Fibroblast of mammary gland (primary cell): ENCODE data around the gene CDH13.

Source experiments
- DNase-seq: peaks from one replicate; pipeline ENCODE4 v3.0.0-alpha.2; 2010; ENCODE audit warnings: low read depth
- H3K4me3 ChIP-seq: 2 replicates; pipeline ENCODE4 v1.5.1; 2011; ENCODE audit warnings: low read depth, mild to moderate bottlenecking, low read length, moderate library complexity; ENCODE audit not compliant: control insufficient read depth
- TF ChIP-seq, protein P1 (sequence below): conservative IDR thresholded peaks from 2 replicates; pipeline ENCODE4 v1.5.1; 2011; ENCODE audit warnings: low read depth, low read length, inconsistent platforms; ENCODE audit not compliant: control insufficient read depth, insufficient read depth

Gene CDH13

DNA sequence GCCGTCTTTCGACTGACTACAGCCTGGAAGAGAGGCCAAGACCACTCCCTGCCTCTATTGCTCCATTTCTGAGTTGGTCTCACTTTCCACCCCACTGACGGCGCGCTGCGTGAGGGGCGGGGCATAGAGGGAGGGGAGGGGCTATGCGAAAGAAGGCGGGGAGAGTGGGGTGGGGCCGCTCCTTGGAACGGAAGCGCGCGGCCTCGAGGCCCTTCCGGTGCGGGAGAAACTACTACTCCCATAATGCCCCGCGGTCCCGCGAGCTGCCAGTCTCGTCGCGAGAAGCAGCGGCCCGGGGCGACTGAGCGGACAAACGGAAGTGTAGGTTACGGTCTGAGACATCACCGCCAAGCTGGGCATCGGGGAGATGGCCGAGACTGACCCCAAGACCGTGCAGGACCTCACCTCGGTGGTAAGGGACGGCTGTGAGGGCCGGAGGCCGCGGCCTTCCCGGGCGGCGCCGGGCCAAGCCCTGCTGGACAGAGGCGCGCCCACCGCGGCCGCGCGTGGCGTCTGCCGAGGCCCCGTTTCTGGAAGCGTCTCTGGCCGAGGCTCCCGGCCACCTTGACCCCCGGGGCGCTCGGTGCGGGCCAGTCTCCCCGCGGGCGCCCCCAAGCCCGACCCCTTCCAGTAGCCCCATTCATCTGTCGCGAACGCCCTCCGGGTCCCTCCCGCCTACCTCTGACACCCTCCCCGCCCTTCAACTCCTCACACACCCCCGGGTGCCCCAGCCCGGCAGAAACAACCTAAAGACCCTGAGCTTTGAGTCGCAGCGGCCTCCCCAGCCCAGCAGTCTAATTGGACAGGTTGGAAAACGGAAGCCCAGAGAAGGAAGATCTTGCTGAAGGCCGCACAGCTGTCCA lies 1181.2 kb downstream of the CDH13 start, which contains the start of gene HSBP1:
TSS of gene HSBP1 (plus strand) at position 269 of the 863 bp plus-strand sequence. CDS start at position 368, 99 bp downstream.
- H3K4me3 ChIP-seq: peak within 1 kb of the TSS; percentile 88
- TF ChIP-seq, protein P1, sequence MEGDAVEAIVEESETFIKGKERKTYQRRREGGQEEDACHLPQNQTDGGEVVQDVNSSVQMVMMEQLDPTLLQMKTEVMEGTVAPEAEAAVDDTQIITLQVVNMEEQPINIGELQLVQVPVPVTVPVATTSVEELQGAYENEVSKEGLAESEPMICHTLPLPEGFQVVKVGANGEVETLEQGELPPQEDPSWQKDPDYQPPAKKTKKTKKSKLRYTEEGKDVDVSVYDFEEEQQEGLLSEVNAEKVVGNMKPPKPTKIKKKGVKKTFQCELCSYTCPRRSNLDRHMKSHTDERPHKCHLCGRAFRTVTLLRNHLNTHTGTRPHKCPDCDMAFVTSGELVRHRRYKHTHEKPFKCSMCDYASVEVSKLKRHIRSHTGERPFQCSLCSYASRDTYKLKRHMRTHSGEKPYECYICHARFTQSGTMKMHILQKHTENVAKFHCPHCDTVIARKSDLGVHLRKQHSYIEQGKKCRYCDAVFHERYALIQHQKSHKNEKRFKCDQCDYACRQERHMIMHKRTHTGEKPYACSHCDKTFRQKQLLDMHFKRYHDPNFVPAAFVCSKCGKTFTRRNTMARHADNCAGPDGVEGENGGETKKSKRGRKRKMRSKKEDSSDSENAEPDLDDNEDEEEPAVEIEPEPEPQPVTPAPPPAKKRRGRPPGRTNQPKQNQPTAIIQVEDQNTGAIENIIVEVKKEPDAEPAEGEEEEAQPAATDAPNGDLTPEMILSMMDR: no peak
- peak; percentile 88 for DNase-seq

DNA sequence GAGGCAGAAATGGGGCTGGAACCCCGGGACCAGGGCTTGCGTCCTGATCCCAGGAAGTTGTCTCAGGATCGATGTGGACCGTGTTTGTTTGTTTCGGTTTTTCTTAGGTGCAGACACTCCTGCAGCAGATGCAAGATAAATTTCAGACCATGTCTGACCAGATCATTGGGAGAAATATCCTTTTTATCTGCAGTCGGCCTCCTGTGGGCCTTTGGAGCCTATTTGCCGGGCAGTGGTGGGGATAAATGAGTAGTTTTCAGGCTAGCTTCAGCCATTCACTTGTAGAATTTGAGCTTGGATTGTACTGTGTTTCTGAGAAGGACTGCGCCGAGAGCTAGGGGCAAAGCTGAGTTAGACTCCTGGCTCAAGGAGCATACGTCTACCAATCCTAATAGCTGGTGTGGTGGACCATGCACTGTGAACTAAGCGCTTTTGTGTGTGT lies 1181.8 kb downstream of the CDH13 start:
- peak overlapping the region; percentile 88 for H3K4me3 ChIP-seq
- DNase-seq: no peak
- TF ChIP-seq, protein P1: no peak

DNA sequence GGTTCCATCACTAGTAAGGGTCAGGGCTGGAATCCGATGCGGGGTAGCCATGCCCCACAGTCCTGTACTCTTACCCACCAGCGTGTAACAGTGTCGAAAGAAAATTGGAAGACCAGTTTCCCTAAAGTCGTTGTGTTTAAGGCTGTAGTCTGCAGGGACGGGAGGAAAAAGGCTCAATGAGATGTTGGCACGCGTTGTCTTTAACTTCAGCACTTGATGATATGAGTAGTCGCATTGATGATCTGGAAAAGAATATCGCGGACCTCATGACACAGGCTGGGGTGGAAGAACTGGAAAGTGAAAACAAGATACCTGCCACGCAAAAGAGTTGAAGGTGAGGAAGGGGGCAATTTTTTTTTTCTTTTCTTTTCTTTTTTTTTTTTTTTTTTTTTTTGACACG lies 1182.3 kb downstream of the CDH13 start:
- DNase-seq: no peak
- peak overlapping the region; percentile 88 for H3K4me3 ChIP-seq
- TF ChIP-seq, protein P1: no peak

DNA sequence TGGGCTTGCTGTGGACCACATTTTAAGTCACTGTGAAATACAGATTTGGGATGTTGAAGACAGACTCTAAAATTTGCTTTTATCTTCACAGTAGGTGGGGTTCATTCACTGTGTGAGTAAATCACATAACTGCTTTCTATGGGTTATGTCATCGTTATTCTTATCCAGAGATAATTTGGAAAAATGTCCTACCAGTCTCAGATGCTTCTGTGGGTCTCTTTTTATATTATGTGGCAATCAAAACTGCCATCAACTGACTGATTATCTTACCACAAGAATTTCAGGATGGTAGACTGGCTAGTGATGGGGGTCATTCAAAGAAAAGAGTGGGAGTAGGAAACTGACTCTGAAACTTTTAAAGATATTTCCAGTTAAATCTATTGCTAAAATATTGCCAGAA lies 1184.1 kb downstream of the CDH13 start:
- DNase-seq: no peak
- no peak overlapping the region for H3K4me3 ChIP-seq

DNA sequence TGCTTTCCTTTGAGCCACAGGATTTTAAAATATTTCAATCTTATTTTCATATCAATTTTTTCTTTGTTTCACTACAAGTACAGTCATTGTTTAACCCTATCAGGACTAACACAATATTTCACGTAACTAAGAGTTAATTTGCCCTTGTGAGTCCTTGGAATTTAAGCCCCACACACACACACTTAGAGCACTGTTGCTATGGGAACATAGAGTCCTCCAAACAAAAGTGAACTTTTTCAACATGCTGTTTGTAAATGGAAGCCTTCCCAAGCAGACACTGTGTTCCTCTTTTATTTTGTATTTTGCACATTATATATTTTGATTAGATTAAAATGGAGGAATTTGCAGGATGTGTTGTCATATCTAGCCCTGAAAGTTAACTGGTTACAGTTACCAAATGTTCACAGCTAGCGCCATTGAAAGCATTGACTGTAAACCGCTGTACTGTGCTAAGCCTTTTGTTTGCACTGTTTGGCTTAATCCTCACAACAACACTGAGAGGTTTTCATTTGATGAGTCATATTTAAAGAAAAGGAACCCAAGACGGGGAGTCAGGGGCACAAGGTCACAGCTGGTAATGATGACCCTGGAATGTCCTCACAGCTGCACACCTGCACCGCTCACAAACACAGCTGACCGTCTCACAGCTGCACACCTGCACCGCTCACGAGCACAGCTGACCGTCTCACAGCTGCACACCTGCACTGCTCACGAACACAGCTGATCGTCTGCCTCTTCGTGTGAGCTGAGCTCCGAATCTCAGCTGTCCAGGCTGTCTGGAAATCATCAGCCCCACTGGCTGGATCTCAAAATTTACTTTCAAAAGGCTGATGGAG lies 1187.3 kb downstream of the CDH13 start:
- TF ChIP-seq, protein P1: no peak
- no peak overlapping the region for H3K4me3 ChIP-seq
- peak; percentile 60 for DNase-seq

More for the DNA sequence above, 1184.1 kb downstream of the CDH13 start:
- TF ChIP-seq, protein P1: no peak

DNA sequence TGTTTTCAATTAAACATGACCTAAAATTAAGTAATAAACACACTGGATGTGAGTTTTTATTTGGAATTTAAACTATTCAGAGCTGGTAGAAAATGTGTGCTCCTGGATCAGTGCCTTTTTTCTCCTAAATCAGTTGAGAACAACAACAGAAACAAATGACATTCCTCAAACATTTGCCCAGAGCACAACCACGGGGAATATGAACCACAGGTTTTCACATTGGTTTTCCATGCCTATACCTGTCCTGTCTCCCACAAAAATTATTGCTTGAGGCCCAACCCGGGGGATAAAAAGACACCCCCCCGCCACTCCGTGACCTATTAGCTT lies 1187.9 kb downstream of the CDH13 start:
- H3K4me3 ChIP-seq: no peak overlapping the region
- TF ChIP-seq, protein P1: no peak
- no peak for DNase-seq
